Rectal smooth muscle tissue (tissue), 1 donor: ENCODE measurements around the gene TTYH1.
"Not testable (repeated sequence)": the region's sequence is repeated elsewhere in the genome, so short reads cannot be mapped to it uniquely, and the experiment has no call there.

ENCODE experiments used
- H3K27ac ChIP-seq: one replicate; pipeline ENCODE4 v1.7.0; 2013; ENCODE audit warnings: low read depth, low read length, inconsistent platforms
- H3K27me3 ChIP-seq: one replicate; pipeline ENCODE4 v1.7.0; 2013; ENCODE audit warnings: low read length; ENCODE audit not compliant: control insufficient read depth, insufficient read depth
- H3K36me3 ChIP-seq: one replicate; pipeline ENCODE4 v1.7.0; 2013; ENCODE audit warnings: low read length; ENCODE audit not compliant: control insufficient read depth, insufficient read depth
- H3K4me1 ChIP-seq: one replicate; pipeline ENCODE4 v1.7.0; 2013; ENCODE audit warnings: low read length; ENCODE audit not compliant: control insufficient read depth, insufficient read depth
- H3K4me3 ChIP-seq: one replicate; pipeline ENCODE4 v1.7.0; 2013; ENCODE audit warnings: low read length
- H3K9ac ChIP-seq: one replicate; pipeline ENCODE4 v1.7.0; 2013; ENCODE audit warnings: low read length

TTYH1 gene

GRCh38 chr19:54440641-54441040 lies 25.4 kb downstream of the TTYH1 start:
- no peaks in the 10 kb centered on the region for H3K36me3 ChIP-seq
- no peaks in the 10 kb centered on the region for H3K4me1 ChIP-seq
- no peak overlapping the region for H3K27ac ChIP-seq
- no peak overlapping the region for H3K4me3 ChIP-seq
- H3K9ac ChIP-seq = no peak overlapping the region
- H3K27me3 ChIP-seq = no peaks in the 10 kb centered on the region

- peaks cover 2% of the 10 kb centered on the region for H3K4me1 ChIP-seq
- H3K27ac ChIP-seq = no peak overlapping the region
- H3K36me3 ChIP-seq = no peaks in the 10 kb centered on the region
Measured at GRCh38 chr19:54444737-54445136, 29.5 kb downstream of the TTYH1 start.

GRCh38 chr19:54446349-54446748 lies 31.1 kb downstream of the TTYH1 start:
- H3K4me1 ChIP-seq = peaks cover 14% of the 10 kb centered on the region
- H3K36me3 ChIP-seq, H3K27ac ChIP-seq, H3K4me3 ChIP-seq, H3K27me3 ChIP-seq, H3K9ac ChIP-seq: not testable (repeated sequence)

More at GRCh38 chr19:54444737-54445136, 29.5 kb downstream of the TTYH1 start:
- no peaks in the 10 kb centered on the region for H3K27me3 ChIP-seq
- H3K9ac ChIP-seq = no peak overlapping the region
- no peak overlapping the region for H3K4me3 ChIP-seq

GRCh38 chr19:54448040-54448773 lies 32.9 kb downstream of the TTYH1 start:
- Histone ChIP-seq H3K27ac (peak overlapping the region; percentile 99), H3K9ac (peak overlapping the region; percentile 91), H3K4me3 (peak overlapping the region; percentile 97), H3K4me1 (peaks cover 14% of the 10 kb centered on the region), H3K36me3 (peaks cover 19% of the 10 kb centered on the region), H3K27me3 (no peaks in the 10 kb centered on the region)

GRCh38 chr19:54448774-54449700 lies 33.8 kb downstream of the TTYH1 start, which contains the start of gene LENG8:
Gene LENG8, plus strand, starts transcription at chr19:54449199. Its CDS starts 2,146 bp downstream, at chr19:54451345.
- Histone ChIP-seq H3K27me3 (no peaks in the 10 kb centered on the region), H3K4me1 (peaks cover 14% of the 10 kb centered on the region), H3K36me3 (peaks cover 27% of the 10 kb centered on the region), H3K4me3 (peak within 1 kb of the TSS; percentile 97), H3K27ac (peak within 1 kb of the TSS; percentile 99), H3K9ac (peak within 1 kb of the TSS; percentile 93)

GRCh38 chr19:54449701-54450069 lies 34.4 kb downstream of the TTYH1 start:
- Histone ChIP-seq H3K36me3 (peaks cover 34% of the 10 kb centered on the region), H3K27ac (peak overlapping the region; percentile 99), H3K4me3 (peak overlapping the region; percentile 97), H3K9ac (peak overlapping the region; percentile 93), H3K4me1 (peaks cover 14% of the 10 kb centered on the region), H3K27me3 (no peaks in the 10 kb centered on the region)

GRCh38 chr19:54451331-54451871 lies 36.1 kb downstream of the TTYH1 start:
- peaks cover 44% of the 10 kb centered on the region for H3K36me3 ChIP-seq
- H3K27me3 ChIP-seq = no peaks in the 10 kb centered on the region
- no peak overlapping the region for H3K4me3 ChIP-seq
- no peak overlapping the region for H3K9ac ChIP-seq
- H3K4me1 ChIP-seq = peaks cover 14% of the 10 kb centered on the region
- no peak overlapping the region for H3K27ac ChIP-seq

- H3K27me3 ChIP-seq = no peaks in the 10 kb centered on the region
- no peak overlapping the region for H3K27ac ChIP-seq
- peaks cover 14% of the 10 kb centered on the region for H3K4me1 ChIP-seq
- H3K4me3 ChIP-seq = no peak overlapping the region
- no peak overlapping the region for H3K9ac ChIP-seq
- H3K36me3 ChIP-seq = peaks cover 48% of the 10 kb centered on the region
Measured at GRCh38 chr19:54451997-54452396, 36.7 kb downstream of the TTYH1 start.

GRCh38 chr19:54452626-54453025 lies 37.4 kb downstream of the TTYH1 start:
- Histone ChIP-seq H3K9ac (no peak overlapping the region), H3K4me1 (peaks cover 14% of the 10 kb centered on the region), H3K27me3 (no peaks in the 10 kb centered on the region), H3K4me3 (no peak overlapping the region), H3K36me3 (peaks cover 54% of the 10 kb centered on the region), H3K27ac (no peak overlapping the region)

GRCh38 chr19:54453921-54454780 lies 38.9 kb downstream of the TTYH1 start:
- Histone ChIP-seq H3K4me1 (peaks cover 14% of the 10 kb centered on the region), H3K27me3 (no peaks in the 10 kb centered on the region), H3K9ac (no peak overlapping the region), H3K27ac (no peak overlapping the region), H3K36me3 (peaks cover 69% of the 10 kb centered on the region), H3K4me3 (no peak overlapping the region)

GRCh38 chr19:54454781-54455675 lies 39.8 kb downstream of the TTYH1 start:
- Histone ChIP-seq H3K36me3 (peaks cover 78% of the 10 kb centered on the region), H3K4me1 (peaks cover 9% of the 10 kb centered on the region), H3K4me3 (no peak overlapping the region), H3K27me3 (no peaks in the 10 kb centered on the region), H3K27ac (no peak overlapping the region), H3K9ac (no peak overlapping the region)
